NCI-H748 (cell line): ENCODE data around the gene RAI2.

Experiments used
- DNase-seq: peaks from one replicate; lab custom pipeline; 2025; ENCODE audit not compliant: unreplicated experiment; lab: John Stamatoyannopoulos, UW

The RAI2 gene

DNA sequence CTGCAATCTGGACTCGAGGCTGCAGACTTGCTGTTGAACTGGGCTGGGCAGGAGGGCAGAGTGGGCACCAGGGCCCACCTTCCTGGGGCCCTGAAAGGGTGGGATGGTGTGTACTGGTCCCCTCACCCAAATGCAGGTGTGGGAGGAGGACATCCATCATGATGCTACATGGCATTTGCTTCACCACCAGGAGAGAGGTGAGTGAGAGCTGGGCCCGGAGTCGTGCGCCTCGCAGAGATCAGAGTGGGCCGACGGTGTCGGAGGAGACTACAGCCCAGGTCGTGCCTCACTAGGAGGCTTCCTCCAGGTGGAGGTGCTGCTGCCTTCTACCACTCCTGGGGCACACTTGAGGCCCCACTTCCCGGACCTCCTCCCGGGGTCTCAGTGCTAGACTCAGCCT lies 73.5 kb downstream of the RAI2 start:
- no peak for DNase-seq

DNA sequence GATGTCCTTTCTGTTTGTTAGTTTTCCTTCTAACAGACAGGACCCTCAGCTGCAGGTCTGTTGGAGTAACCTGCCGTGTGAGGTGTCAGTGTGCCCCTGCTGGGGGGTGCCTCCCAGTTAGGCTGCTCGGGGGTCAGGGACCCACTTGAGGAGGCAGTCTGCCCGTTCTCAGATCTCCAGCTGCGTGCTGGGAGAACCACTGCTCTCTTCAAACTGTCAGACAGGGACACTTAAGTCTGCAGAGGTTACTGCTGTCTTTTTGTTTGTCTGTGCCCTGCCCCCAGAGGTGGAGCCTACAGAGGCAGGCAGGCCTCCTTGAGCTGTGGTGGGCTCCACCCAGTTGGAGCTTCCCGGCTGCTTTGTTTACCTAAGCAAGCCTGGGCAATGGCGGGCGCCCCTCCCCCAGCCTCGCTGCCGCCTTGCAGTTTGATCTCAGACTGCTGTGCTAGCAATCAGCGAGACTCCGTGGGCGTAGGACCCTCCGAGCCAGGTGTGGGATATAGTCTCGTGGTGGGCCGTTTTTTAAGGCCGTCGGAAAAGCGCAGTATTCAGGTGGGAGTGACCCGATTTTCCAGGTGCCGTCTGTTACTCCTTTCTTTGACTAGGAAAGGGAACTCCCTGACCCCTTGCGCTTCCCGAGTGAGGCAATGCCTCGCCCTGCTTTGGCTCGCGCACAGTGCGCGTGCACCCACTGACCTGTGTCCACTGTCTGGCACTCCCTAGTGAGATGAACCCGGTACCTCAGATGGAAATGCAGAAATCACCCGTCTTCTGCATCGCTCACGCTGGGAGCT lies 74.3 kb downstream of the RAI2 start:
- DNase-seq: peak; percentile 40

DNA sequence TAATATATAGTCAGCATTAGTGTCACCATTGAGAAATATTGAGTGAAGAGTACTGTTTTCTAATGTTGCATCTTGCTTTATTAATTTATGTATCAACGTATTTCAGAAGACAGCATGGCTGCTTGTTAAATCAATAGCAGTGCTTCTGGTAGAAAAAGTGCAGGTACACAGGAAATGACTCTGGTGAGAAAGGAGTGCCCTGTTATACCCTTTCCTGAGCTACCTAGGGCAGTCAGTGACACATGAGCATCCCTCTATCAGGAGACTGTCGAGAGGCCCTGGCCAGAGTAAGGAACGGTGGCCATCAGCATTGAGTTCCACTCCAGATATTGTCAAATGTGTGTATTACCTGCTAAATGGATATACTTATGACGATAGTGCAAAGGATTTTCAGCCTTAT lies 81.7 kb downstream of the RAI2 start:
- no peak for DNase-seq

DNA sequence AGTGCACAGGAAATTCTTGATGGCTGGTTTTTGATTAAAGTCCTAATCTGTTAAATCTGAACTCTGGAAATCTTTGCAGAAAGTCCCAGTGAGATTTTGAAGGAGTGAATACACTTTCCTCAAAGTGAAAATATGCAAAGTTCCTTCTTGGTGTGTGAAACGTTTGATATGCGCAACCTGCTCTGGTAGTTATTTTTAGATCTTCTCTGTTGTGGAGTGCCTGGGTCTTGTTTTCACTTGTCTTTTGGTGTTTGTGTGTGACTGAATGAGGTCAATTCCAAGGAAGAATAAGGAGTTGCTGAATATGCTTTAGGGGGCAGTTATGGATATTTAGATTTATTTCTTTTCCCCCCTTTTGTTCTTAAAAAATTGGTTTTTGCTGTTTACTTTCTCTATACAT lies 82.1 kb downstream of the RAI2 start:
- no peak for DNase-seq

DNA sequence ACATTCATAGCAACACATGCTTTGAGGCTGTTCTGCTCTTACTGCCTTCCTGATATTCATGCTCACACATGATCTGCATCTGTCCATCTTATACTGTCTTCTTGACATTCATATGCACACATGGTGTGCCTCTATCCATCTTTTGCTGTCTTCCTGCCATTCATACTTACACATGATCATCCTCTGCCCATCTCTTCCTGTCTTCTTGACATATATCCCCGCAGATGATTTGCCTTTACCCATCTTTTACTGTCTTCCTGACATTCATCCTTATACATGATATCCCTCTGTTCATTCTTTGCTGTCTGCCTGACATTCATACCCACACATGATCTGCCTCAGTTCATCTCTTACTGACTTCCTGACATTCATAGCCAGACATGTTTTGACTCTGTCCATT lies 87.0 kb downstream of the RAI2 start:
- DNase-seq: no peak

DNA sequence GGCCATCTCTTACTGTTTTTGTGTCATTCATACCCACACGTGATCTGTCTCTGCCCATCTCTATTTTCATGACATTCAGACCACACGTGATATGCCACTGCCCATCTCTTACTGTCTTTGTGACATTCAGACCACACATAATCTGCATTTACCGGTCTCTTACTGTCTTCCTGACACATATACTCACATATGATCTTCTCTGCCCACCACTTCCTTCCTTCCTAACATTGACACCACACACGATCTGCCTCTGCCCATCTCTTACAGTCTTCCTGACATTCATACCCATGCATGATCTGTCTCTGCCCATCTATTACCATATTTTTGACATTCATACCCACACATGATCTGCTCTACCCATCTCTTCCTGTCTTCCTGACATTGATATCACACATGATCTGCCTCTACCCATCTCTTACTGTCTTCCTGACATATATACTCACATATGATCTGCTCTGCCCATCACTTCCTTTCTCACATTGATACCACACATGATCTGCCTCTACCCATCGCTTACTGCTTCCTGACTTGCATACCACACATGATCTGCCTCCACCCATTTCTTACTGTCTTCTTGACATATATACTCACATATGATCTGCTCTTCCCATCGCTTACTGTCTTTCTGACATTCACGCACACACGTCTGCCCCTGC lies 87.7 kb downstream of the RAI2 start:
- no peak for DNase-seq

DNA sequence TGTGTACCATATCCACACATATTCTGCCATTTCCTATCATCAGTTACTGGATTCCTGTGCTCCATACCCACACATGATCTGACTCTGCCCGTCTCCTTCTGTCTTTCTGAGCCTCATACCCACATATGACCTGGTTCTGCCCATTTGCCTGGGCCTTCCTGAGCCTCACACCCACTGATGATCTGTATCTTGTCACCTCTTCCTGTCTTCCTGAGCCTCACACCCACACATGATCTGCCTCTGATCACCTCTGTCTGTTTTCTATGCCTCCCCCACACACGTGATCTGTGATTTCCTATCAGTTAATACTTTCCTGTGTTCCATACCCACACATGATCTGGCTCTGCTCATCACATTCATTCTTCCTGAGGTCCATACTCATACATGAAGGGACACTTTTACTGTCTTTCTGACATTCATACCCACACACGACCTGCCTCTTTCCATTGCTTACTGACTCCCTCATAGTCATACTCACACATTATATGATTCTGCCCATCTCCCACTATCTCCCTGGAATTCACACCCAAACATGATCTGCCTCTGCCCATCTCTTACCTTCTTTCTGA lies 91.3 kb downstream of the RAI2 start:
- DNase-seq: no peak

DNA sequence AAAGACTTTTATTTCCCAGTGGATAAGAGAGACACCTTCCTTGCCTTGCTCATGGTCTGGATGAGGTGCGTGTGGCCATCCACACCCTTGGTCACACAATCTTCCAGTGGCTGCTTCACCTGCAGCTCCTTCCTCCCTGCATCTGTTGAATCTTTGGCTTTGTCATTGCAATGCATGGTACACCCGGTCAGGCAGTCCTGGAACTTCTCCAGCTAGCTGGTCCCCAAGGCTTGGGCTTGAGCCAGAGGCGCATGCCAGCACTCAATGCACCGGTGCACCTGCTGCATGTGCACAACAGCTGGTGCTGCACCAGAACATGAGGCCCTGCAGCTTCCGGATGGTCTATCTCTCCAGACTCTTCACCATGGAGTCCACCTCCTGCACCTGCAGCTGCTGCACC lies 92.1 kb downstream of the RAI2 start:
- DNase-seq: no peak

DNA sequence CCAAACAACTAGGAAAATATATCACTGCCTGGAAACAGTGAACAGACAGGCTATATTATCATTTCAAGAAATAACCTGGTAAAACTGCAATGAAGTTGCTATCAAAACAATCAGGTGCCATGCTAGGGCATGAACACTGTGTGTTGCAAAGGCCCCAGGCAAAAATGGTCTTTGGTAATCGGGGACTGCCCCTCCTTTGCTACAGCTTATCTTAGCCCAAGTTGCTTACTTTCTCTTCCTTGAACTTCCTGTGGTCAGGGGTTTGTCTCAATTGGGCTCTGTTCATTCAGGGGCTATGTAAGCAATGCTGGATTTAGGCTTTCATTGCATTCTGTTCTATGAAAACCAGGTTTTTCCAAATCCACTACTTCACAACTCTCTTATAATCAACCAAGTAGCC lies 93.4 kb downstream of the RAI2 start:
- DNase-seq: no peak

DNA sequence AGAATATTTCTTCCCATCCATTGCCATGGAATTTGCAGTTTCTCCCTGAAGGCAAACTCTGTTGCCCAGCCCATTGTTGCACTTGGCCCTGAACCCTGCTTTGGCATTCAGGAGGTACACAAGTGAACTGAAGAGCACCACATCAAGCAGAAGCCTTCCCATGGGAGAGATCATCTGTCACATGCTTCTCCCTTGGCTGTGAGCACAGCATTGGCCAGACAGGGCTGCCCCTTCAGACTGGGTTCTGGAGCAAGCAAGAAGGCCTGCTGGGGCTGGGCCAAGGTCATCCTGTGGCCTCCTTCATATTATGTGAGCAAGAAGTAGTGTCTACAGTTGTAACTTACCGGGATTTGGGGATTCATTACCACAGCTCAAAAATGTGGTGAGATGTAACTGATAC lies 101.1 kb downstream of the RAI2 start:
- DNase-seq: no peak

DNA sequence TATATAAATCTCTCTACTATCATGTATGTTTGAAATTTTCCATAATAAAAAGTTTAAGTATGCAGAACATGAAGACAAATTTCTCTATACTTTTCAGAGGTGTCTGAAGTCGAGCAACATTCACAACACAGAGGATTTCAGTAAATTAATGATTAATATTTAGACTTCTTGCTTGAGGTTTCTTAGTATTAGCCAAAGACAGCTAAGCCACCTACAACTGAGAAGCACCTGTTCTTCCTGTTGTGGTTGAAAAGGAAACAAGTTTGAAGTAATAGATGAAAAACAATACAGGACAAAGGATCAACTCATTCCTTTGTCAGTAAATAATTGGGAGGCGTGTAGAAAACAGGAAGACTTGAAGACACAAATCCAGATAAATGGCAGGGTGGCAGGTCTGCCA lies 102.7 kb downstream of the RAI2 start:
- DNase-seq: no peak

DNA sequence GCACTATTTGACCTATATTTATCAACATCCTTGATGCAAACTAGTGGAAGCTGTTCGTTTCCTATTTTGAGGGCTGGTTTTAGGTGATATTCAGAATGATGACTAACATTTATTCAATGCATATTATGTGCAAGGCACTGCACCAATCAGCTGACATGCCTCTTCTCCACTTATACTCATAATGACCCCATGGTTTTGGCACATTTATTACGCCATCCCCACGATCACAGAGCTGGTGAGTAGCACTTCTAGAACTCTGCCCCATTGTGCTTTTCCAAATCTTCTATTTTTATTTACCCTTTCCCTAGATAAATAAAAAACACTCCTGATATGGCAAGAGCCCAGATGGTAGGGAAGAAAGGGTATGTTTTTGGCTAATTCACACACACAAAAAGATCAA lies 110.7 kb downstream of the RAI2 start:
- DNase-seq: no peak
